Measurements from ENCODE around the gene CAPN12.
"Not testable (repeated sequence)": the region's sequence is repeated elsewhere in the genome, so short reads cannot be mapped to it uniquely, and the experiment has no call there.

DNA sequence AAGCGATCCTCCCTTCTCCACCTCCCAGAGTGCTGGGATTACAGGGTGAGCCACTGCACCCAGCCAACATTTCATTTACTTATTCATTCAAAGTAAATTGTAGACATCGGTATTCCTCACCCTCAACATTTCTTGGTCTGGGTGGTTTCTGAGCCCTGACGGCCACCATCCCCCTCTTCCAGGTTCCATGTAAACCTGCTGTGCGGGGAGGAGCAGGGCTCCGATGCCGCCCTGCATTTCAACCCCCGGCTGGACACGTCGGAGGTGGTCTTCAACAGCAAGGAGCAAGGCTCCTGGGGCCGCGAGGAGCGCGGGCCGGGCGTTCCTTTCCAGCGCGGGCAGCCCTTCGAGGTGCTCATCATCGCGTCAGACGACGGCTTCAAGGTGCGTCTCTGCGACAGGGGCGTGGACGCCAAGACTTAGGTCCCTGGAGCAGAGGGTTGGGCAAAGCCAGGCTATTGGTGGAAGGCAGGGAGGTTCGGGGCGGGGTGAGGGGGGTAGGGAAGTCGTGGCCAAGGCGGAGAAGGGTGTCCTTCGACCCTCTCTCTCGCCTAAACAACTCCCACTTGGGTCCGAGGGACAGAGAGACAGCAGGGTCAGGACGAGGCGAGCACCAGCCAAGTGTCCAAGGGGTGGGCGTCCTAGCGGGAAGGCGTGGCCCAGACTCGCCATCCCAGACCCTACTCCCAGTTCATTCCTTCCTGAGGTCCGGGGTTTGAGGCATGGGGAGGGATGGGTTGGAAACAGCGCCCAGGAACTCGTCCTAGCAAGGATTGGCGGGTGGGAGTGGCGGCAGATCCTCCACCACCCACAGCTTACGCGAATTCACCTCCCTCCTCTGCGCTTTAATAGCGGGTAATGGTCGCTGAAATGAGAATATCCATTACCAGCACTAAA lies 46.5 kb upstream of the CAPN12 start:
- TF ChIP-seq POLR2A (IDR thresholded peaks at IDR 0.05) = not testable (repeated sequence)
- TF ChIP-seq, protein P1, sequence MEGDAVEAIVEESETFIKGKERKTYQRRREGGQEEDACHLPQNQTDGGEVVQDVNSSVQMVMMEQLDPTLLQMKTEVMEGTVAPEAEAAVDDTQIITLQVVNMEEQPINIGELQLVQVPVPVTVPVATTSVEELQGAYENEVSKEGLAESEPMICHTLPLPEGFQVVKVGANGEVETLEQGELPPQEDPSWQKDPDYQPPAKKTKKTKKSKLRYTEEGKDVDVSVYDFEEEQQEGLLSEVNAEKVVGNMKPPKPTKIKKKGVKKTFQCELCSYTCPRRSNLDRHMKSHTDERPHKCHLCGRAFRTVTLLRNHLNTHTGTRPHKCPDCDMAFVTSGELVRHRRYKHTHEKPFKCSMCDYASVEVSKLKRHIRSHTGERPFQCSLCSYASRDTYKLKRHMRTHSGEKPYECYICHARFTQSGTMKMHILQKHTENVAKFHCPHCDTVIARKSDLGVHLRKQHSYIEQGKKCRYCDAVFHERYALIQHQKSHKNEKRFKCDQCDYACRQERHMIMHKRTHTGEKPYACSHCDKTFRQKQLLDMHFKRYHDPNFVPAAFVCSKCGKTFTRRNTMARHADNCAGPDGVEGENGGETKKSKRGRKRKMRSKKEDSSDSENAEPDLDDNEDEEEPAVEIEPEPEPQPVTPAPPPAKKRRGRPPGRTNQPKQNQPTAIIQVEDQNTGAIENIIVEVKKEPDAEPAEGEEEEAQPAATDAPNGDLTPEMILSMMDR (IDR thresholded peaks at IDR 0.05) = not testable (repeated sequence)
